ENCODE results near the gene C5orf46. TPM values are rescaled to one million over a fixed set of nuclear protein-coding genes. Genes with fewer than 3 reads are reported as not detected.

C5orf46 gene
- total RNA-seq, 1 donor from 2014 or later, result not detected

GRCh38 chr5:147856801-147857200 lies 49.5 kb downstream of the C5orf46 start:
- no peaks in the 10 kb centered on the region for H3K27me3 Mint-ChIP-seq
- peaks cover 18% of the 10 kb centered on the region for H3K4me1 Mint-ChIP-seq (ENCODE audit: low read depth)
- H3K4me3 Mint-ChIP-seq (ENCODE audit: low read depth), result no peak overlapping the region
- no peak overlapping the region for H3K27ac Mint-ChIP-seq
- no peak for DNase-seq (ENCODE audit: low spot score, unreplicated experiment)
- peaks cover 1% of the 10 kb centered on the region for H3K36me3 Mint-ChIP-seq (ENCODE audit: insufficient read depth)
- peaks cover under 1% of the 10 kb centered on the region for H3K9me3 Mint-ChIP-seq (ENCODE audit: low read depth)
- TF ChIP-seq, protein P1, sequence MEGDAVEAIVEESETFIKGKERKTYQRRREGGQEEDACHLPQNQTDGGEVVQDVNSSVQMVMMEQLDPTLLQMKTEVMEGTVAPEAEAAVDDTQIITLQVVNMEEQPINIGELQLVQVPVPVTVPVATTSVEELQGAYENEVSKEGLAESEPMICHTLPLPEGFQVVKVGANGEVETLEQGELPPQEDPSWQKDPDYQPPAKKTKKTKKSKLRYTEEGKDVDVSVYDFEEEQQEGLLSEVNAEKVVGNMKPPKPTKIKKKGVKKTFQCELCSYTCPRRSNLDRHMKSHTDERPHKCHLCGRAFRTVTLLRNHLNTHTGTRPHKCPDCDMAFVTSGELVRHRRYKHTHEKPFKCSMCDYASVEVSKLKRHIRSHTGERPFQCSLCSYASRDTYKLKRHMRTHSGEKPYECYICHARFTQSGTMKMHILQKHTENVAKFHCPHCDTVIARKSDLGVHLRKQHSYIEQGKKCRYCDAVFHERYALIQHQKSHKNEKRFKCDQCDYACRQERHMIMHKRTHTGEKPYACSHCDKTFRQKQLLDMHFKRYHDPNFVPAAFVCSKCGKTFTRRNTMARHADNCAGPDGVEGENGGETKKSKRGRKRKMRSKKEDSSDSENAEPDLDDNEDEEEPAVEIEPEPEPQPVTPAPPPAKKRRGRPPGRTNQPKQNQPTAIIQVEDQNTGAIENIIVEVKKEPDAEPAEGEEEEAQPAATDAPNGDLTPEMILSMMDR (IDR thresholded peaks at IDR 0.05; ENCODE audit: unreplicated experiment), result no peak

GRCh38 chr5:147855774-147856069 lies 50.6 kb downstream of the C5orf46 start:
- H3K4me3 Mint-ChIP-seq (ENCODE audit: low read depth), result no peak overlapping the region
- no peaks in the 10 kb centered on the region for H3K9me3 Mint-ChIP-seq (ENCODE audit: low read depth)
- H3K36me3 Mint-ChIP-seq (ENCODE audit: insufficient read depth), result no peaks in the 10 kb centered on the region
- TF ChIP-seq, protein P1 (IDR thresholded peaks at IDR 0.05; ENCODE audit: unreplicated experiment), result no peak
- no peaks in the 10 kb centered on the region for H3K27me3 Mint-ChIP-seq
- no peak overlapping the region for H3K27ac Mint-ChIP-seq
- H3K4me1 Mint-ChIP-seq (ENCODE audit: low read depth), result peaks cover 12% of the 10 kb centered on the region
- DNase-seq (ENCODE audit: low spot score, unreplicated experiment), result no peak

GRCh38 chr5:147854894-147855773 lies 51.2 kb downstream of the C5orf46 start:
- DNase-seq (ENCODE audit: low spot score, unreplicated experiment), result no peak
- Mint-ChIP-seq H3K4me3 (ENCODE audit: low read depth) (no peak overlapping the region), H3K36me3 (ENCODE audit: insufficient read depth) (no peaks in the 10 kb centered on the region), H3K9me3 (ENCODE audit: low read depth) (no peaks in the 10 kb centered on the region), H3K27me3 (no peaks in the 10 kb centered on the region), H3K27ac (no peak overlapping the region), H3K4me1 (ENCODE audit: low read depth) (peaks cover 6% of the 10 kb centered on the region)
- TF ChIP-seq, protein P1 (IDR thresholded peaks at IDR 0.05; ENCODE audit: unreplicated experiment), result no peak

GRCh38 chr5:147854331-147854730 lies 52.0 kb downstream of the C5orf46 start:
- Mint-ChIP-seq H3K27ac (no peak overlapping the region), H3K36me3 (ENCODE audit: insufficient read depth) (no peaks in the 10 kb centered on the region), H3K4me3 (ENCODE audit: low read depth) (no peak overlapping the region), H3K4me1 (ENCODE audit: low read depth) (peaks cover 4% of the 10 kb centered on the region), H3K27me3 (no peaks in the 10 kb centered on the region), H3K9me3 (ENCODE audit: low read depth) (no peaks in the 10 kb centered on the region)
- TF ChIP-seq, protein P1 (IDR thresholded peaks at IDR 0.05; ENCODE audit: unreplicated experiment), result no peak
- no peak for DNase-seq (ENCODE audit: low spot score, unreplicated experiment)

- peaks cover 5% of the 10 kb centered on the region for H3K4me1 Mint-ChIP-seq (ENCODE audit: low read depth)
- H3K36me3 Mint-ChIP-seq (ENCODE audit: insufficient read depth), result no peaks in the 10 kb centered on the region
- no peaks in the 10 kb centered on the region for H3K9me3 Mint-ChIP-seq (ENCODE audit: low read depth)
- no peak overlapping the region for H3K4me3 Mint-ChIP-seq (ENCODE audit: low read depth)
- DNase-seq (ENCODE audit: low spot score, unreplicated experiment), result no peak
- no peaks in the 10 kb centered on the region for H3K27me3 Mint-ChIP-seq
- no peak overlapping the region for H3K27ac Mint-ChIP-seq
- TF ChIP-seq, protein P1 (IDR thresholded peaks at IDR 0.05; ENCODE audit: unreplicated experiment), result no peak
These were observed 52.9 kb downstream of the C5orf46 start for GRCh38 chr5:147853372-147853987.

Measured in progenitor cell of endocrine pancreas (in vitro differentiated cells).